ENCODE data around the gene ZNF438.

- TF ChIP-seq CTCF (IDR thresholded peaks at IDR 0.05) (no peak), POLR2AphosphoS5 (IDR thresholded peaks at IDR 0.05; ENCODE audit: low read depth, low read length) (no peak)
Observed at GRCh38 chr10:30803058-30803457, 228.6 kb downstream of the ZNF438 start.

Measured in Panc1 (cell line).